B cell (primary cell): Measurements from ENCODE around the gene TPK1. TPM values are rescaled to one million over a fixed set of nuclear protein-coding genes. Genes with fewer than 3 reads are reported as not detected.

Experiments
- ATAC-seq: fragments of 200-7000 bp; cut with Tn5 transposase; one replicate; pipeline ENCODE4 v1.10.0; 2021; ENCODE audit warnings: low read depth, mild to moderate bottlenecking, moderate number of reproducible peaks, moderate library complexity
- CTCF ChIA-PET: fragments of 350-600 bp; sonication (Branson Sonifier 250); formaldehyde crosslinking; loops from one replicate; lab custom pipeline; 2021; ENCODE audit warnings: antibody characterized with exemption, inconsistent platforms; lab: Charles Lee
- POLR2A ChIA-PET: fragments of 350-600 bp; sonication (Branson Sonifier 250); formaldehyde crosslinking; loops from one replicate; lab custom pipeline; 2021; ENCODE audit warnings: antibody characterized with exemption; lab: Charles Lee
- DNase-seq: peaks from one replicate; pipeline ENCODE4 v3.0.0; 2013
- H2AFZ ChIP-seq: 2 replicates; pipeline ENCODE4 v1.6.1; 2012; ENCODE audit warnings: mild to moderate bottlenecking, low read depth, low read length; ENCODE audit not compliant: insufficient read depth, poor library complexity, severe bottlenecking
- H3K27ac ChIP-seq, 2 donors: 1 replicate in 1 of 2; 2 replicates in 1 of 2; pipeline ENCODE4 v1.5.1; 2012 to 2013; ENCODE audit warnings: low read length in 2 of 2, mild to moderate bottlenecking in 2 of 2, moderate library complexity in 1 of 2
- H3K27me3 ChIP-seq, 4 experiments: fragments of 200-600 bp in 1 of 4; sonication (generic) in 1 of 4; replicated peaks in 1 of 4; 1 replicate in 2 of 4; 2 replicates in 2 of 4; pipeline versions ENCODE4 v1.6.1 to v1.7.0; 2013 to 2016; ENCODE audit warnings: low read length in 3 of 4, mild to moderate bottlenecking in 2 of 4, mixed read lengths in 1 of 4, moderate library complexity in 1 of 4; ENCODE audit not compliant: insufficient read depth in 4 of 4, control insufficient read depth in 3 of 4; ENCODE audit errors: control extremely low read depth in 1 of 4
- H3K36me3 ChIP-seq, 2 experiments: replicated peaks in 1 of 2; 1 replicate in 1 of 2; 2 replicates in 1 of 2; pipeline versions ENCODE4 v1.6.1 to v1.7.1; 2013; ENCODE audit warnings: low read length in 1 of 2; ENCODE audit not compliant: insufficient read depth in 2 of 2, control insufficient read depth in 1 of 2; ENCODE audit errors: control extremely low read depth in 1 of 2, extremely low read depth in 1 of 2
- H3K4me1 ChIP-seq, 2 donors: fragments of 200-600 bp in 1 of 2; sonication (generic) in 1 of 2; 1 replicate in 1 of 2; 2 replicates in 1 of 2; pipeline versions ENCODE4 v1.5.1 to v1.6.1; 2013 to 2017; ENCODE audit warnings: low read length in 2 of 2; ENCODE audit not compliant: control insufficient read depth in 2 of 2, insufficient read depth in 2 of 2
- H3K4me2 ChIP-seq: replicated peaks from 2 replicates; pipeline ENCODE3; 2012; ENCODE audit warnings: mild to moderate bottlenecking, low read depth, low read length; ENCODE audit not compliant: poor library complexity, severe bottlenecking
- H3K4me3 ChIP-seq, 5 experiments: fragments of 200-600 bp in 1 of 5; sonication (generic) in 1 of 5; 1 replicate in 3 of 5; 2 replicates in 2 of 5; pipeline versions ENCODE4 v1.5.1 to v1.7.0; 2011 to 2016; ENCODE audit warnings: low read length in 4 of 5, mild to moderate bottlenecking in 4 of 5, low read depth in 2 of 5, control low read depth in 1 of 5, moderate library complexity in 1 of 5; ENCODE audit not compliant: insufficient read depth in 1 of 5; ENCODE audit errors: control extremely low read depth in 1 of 5, extremely low read depth in 1 of 5
- H3K79me2 ChIP-seq: fragments of 200-600 bp; sonication (generic); one replicate; pipeline ENCODE4 v1.6.0; 2016; ENCODE audit warnings: low read length; ENCODE audit not compliant: control insufficient read depth, insufficient read depth
- H3K9ac ChIP-seq: fragments of 200-600 bp; sonication (generic); 2 replicates; pipeline ENCODE4 v1.6.1; 2017; ENCODE audit warnings: mild to moderate bottlenecking, low read length, moderate library complexity
- H3K9me3 ChIP-seq, 3 donors: one replicate each; pipeline versions ENCODE4 v1.6.1 to v1.7.1; 2013; ENCODE audit warnings: low read length in 2 of 3; ENCODE audit not compliant: control insufficient read depth in 2 of 3, insufficient read depth in 1 of 3; ENCODE audit errors: control extremely low read depth in 1 of 3
- H4K20me1 ChIP-seq: 2 replicates; pipeline ENCODE4 v1.6.0; 2012; ENCODE audit warnings: mild to moderate bottlenecking, low read length; ENCODE audit not compliant: insufficient read depth, control insufficient read depth, poor library complexity, severe bottlenecking
- H3K27ac Mint-ChIP-seq: one replicate; pipeline ENCODE4 v1.8.0; 2021; ENCODE audit warnings: mixed read lengths
- H3K27me3 Mint-ChIP-seq: one replicate; pipeline ENCODE4 v1.8.0; 2021; ENCODE audit warnings: mixed read lengths
- H3K4me1 Mint-ChIP-seq: one replicate; pipeline ENCODE4 v1.8.0; 2021; ENCODE audit warnings: mixed read lengths
- H3K4me3 Mint-ChIP-seq: one replicate; pipeline ENCODE4 v1.8.0; 2021; ENCODE audit warnings: mixed read lengths
- H3K9me3 Mint-ChIP-seq: one replicate; pipeline ENCODE4 v1.8.0; 2022; ENCODE audit warnings: mixed read lengths; ENCODE audit not compliant: insufficient read depth
- EZH2 ChIP-seq: IDR thresholded peaks from 2 replicates; pipeline ENCODE4 v1.6.1; 2012; ENCODE audit warnings: borderline replicate concordance, low read depth, mild to moderate bottlenecking, moderate library complexity, low read length; ENCODE audit not compliant: insufficient read depth, poor library complexity, severe bottlenecking
- WGBS: methylation state at CpG from one replicate; pipeline ENCODE4 v1.1.5; 2013; ENCODE audit warnings: missing lambda C conversion rate; ENCODE audit not compliant: insufficient coverage; 5-methylcytosine and 5-hydroxymethylcytosine counted together
- intact Hi-C: fragments of 100-400 bp; cut with micrococcal nuclease; formaldehyde crosslinking; loops from one replicate; pipeline ENCODE4 v1.10.0; 2022
- polyA plus RNA-seq: library from polyadenylated mRNA; depleted of rRNA; stranded (reverse); fragments of >200 nt; gene quantifications from 2 replicates; pipeline ENCODE4 v1.2.3, GENCODE V29; 2012
- total RNA-seq, 2 donors: library from RNA; stranded (reverse); fragments of 120-200 nt in 1 of 2; gene quantifications; 1 replicate in 1 of 2; 2 replicates in 1 of 2; pipeline versions ENCODE4 v1.2.3 to v1.2.4, GENCODE V29; 2013 to 2022
- TF ChIP-seq, protein P1 (sequence below): fragments of 200-600 bp; IDR thresholded peaks from one replicate; pipeline ENCODE4 v1.8.0; 2022; ENCODE audit warnings: antibody characterized with exemption, mild to moderate bottlenecking

Gene TPK1
- total and polyA plus RNA-seq, 2 donors (not counting 1 experiment from before 2014, with no cell fraction given), result 13.7 to 26.4 TPM

DNA sequence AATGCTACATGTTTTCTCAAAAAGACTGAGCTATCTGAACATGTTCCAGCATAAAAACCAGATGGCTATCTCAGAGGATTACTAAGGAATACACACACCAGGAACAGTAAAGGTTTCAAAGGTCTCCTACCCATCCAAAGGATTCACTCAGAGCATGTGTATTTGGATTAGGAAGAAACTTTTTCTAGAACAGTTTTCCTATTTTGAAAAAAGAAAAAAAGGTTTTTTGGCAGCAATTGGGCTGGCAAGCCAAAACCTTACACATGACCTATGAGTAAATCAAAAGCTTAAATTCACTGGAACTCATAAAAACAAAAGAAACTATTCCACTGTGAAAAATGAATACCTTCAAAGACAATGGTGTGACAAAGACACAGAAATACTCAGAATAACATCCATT lies 9.6 kb downstream of the TPK1 start:
- peak overlapping the region; percentile 47 for H3K4me2 ChIP-seq
- no peak overlapping the region for H3K4me3 ChIP-seq
- no peak for DNase-seq
- H3K27ac ChIP-seq, result peak overlapping the region in 1 of 2 donors; percentile 74
- Mint-ChIP-seq H3K27me3 (no peaks in the 10 kb centered on the region), H3K4me1 (peaks cover 53% of the 10 kb centered on the region), H3K27ac (no peak overlapping the region), H3K4me3 (no peak overlapping the region), H3K9me3 (no peaks in the 10 kb centered on the region)
- POLR2A ChIA-PET, result interaction anchor here (0.6 to 2.4 kb wide), 2 partner anchors 9 to 40 kb away, joined by 3 to 15 read pairs; partner anchors contain the start of gene TPK1
- no peaks in the 10 kb centered on the region for H3K36me3 ChIP-seq
- H3K9me3 ChIP-seq, result no peaks in the 10 kb centered on the region
- H4K20me1 ChIP-seq, result no peaks in the 10 kb centered on the region
- no peak for TF ChIP-seq EZH2
- TF ChIP-seq, protein P1, sequence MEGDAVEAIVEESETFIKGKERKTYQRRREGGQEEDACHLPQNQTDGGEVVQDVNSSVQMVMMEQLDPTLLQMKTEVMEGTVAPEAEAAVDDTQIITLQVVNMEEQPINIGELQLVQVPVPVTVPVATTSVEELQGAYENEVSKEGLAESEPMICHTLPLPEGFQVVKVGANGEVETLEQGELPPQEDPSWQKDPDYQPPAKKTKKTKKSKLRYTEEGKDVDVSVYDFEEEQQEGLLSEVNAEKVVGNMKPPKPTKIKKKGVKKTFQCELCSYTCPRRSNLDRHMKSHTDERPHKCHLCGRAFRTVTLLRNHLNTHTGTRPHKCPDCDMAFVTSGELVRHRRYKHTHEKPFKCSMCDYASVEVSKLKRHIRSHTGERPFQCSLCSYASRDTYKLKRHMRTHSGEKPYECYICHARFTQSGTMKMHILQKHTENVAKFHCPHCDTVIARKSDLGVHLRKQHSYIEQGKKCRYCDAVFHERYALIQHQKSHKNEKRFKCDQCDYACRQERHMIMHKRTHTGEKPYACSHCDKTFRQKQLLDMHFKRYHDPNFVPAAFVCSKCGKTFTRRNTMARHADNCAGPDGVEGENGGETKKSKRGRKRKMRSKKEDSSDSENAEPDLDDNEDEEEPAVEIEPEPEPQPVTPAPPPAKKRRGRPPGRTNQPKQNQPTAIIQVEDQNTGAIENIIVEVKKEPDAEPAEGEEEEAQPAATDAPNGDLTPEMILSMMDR, result no peak
- ATAC-seq, result no peak
- no peak overlapping the region for H2AFZ ChIP-seq
- no peaks in the 10 kb centered on the region for H3K27me3 ChIP-seq
- CTCF ChIA-PET, result interaction anchor here (1.6 kb wide), 1 partner anchor 11 kb away, joined by 4 read pairs; no protein-coding TSS in a partner anchor
- peaks cover 26 to 34% of the 10 kb centered on the region in 2 donors for H3K4me1 ChIP-seq
- intact Hi-C loops, result loop anchor here (1.0 kb wide), 1 partner anchor 8 kb away; no protein-coding TSS in a partner anchor
- H3K79me2 ChIP-seq, result peaks cover 36% of the 10 kb centered on the region
- peak overlapping the region; percentile 35 for H3K9ac ChIP-seq

GRCh38 chr7:144824360-144824759 lies 11.5 kb downstream of the TPK1 start:
- H3K9me3 ChIP-seq, result no peaks in the 10 kb centered on the region
- Mint-ChIP-seq H3K27me3 (no peaks in the 10 kb centered on the region), H3K4me1 (peaks cover 59% of the 10 kb centered on the region), H3K9me3 (no peaks in the 10 kb centered on the region), H3K27ac (no peak overlapping the region), H3K4me3 (no peak overlapping the region)
- WGBS, result no CpG with 5 or more reads among the region's 3 CpGs
- peaks cover 38% of the 10 kb centered on the region for H3K79me2 ChIP-seq
- H3K27me3 ChIP-seq, result no peaks in the 10 kb centered on the region
- DNase-seq (no peak), ATAC-seq (no peak)
- H3K9ac ChIP-seq, result no peak overlapping the region
- peak overlapping the region; percentile 47 for H3K4me2 ChIP-seq
- H3K27ac ChIP-seq, result peak overlapping the region in 1 of 2 donors; percentile 74
- intact Hi-C loops, result no loop called here
- peaks cover 34 to 51% of the 10 kb centered on the region in 2 donors for H3K4me1 ChIP-seq
- TF ChIP-seq, protein P1, result no peak
- no peak for TF ChIP-seq EZH2
- ChIA-PET CTCF (interaction anchor here (1.0 kb wide), 1 partner anchor 86 kb away, joined by 5 read pairs; no protein-coding TSS in a partner anchor), POLR2A (interaction anchor here (0.7 to 2.4 kb wide), 3 partner anchors 9 to 84 kb away, joined by 4 to 15 read pairs (median 9); partner anchors contain the start of gene TPK1)
- no peaks in the 10 kb centered on the region for H4K20me1 ChIP-seq
- no peak overlapping the region for H3K4me3 ChIP-seq
- H3K36me3 ChIP-seq, result no peaks in the 10 kb centered on the region
- no peak overlapping the region for H2AFZ ChIP-seq
